B cell (primary cell): ENCODE data around the gene TLR8. TPM values are rescaled to one million over a fixed set of nuclear protein-coding genes. Genes with fewer than 3 reads are reported as not detected.

Source experiments
- ATAC-seq: fragments of 200-7000 bp; cut with Tn5 transposase; one replicate; pipeline ENCODE4 v1.10.0; 2021; ENCODE audit warnings: low read depth, mild to moderate bottlenecking, moderate number of reproducible peaks, moderate library complexity
- CTCF ChIA-PET: fragments of 350-600 bp; sonication (Branson Sonifier 250); formaldehyde crosslinking; loops from one replicate; lab custom pipeline; 2021; ENCODE audit warnings: antibody characterized with exemption, inconsistent platforms; lab: Charles Lee
- POLR2A ChIA-PET: fragments of 350-600 bp; sonication (Branson Sonifier 250); formaldehyde crosslinking; loops from one replicate; lab custom pipeline; 2021; ENCODE audit warnings: antibody characterized with exemption; lab: Charles Lee
- DNase-seq: peaks from one replicate; pipeline ENCODE4 v3.0.0; 2013
- H2AFZ ChIP-seq: 2 replicates; pipeline ENCODE4 v1.6.1; 2012; ENCODE audit warnings: mild to moderate bottlenecking, low read depth, low read length; ENCODE audit not compliant: insufficient read depth, poor library complexity, severe bottlenecking
- H3K27ac ChIP-seq, 2 donors: 1 replicate in 1 of 2; 2 replicates in 1 of 2; pipeline ENCODE4 v1.5.1; 2012 to 2013; ENCODE audit warnings: low read length in 2 of 2, mild to moderate bottlenecking in 2 of 2, moderate library complexity in 1 of 2
- H3K27me3 ChIP-seq, 4 experiments: fragments of 200-600 bp in 1 of 4; sonication (generic) in 1 of 4; replicated peaks in 1 of 4; 1 replicate in 2 of 4; 2 replicates in 2 of 4; pipeline versions ENCODE4 v1.6.1 to v1.7.0; 2013 to 2016; ENCODE audit warnings: low read length in 3 of 4, mild to moderate bottlenecking in 2 of 4, mixed read lengths in 1 of 4, moderate library complexity in 1 of 4; ENCODE audit not compliant: insufficient read depth in 4 of 4, control insufficient read depth in 3 of 4; ENCODE audit errors: control extremely low read depth in 1 of 4
- H3K36me3 ChIP-seq, 2 experiments: replicated peaks in 1 of 2; 1 replicate in 1 of 2; 2 replicates in 1 of 2; pipeline versions ENCODE4 v1.6.1 to v1.7.1; 2013; ENCODE audit warnings: low read length in 1 of 2; ENCODE audit not compliant: insufficient read depth in 2 of 2, control insufficient read depth in 1 of 2; ENCODE audit errors: control extremely low read depth in 1 of 2, extremely low read depth in 1 of 2
- H3K4me1 ChIP-seq, 2 donors: fragments of 200-600 bp in 1 of 2; sonication (generic) in 1 of 2; 1 replicate in 1 of 2; 2 replicates in 1 of 2; pipeline versions ENCODE4 v1.5.1 to v1.6.1; 2013 to 2017; ENCODE audit warnings: low read length in 2 of 2; ENCODE audit not compliant: control insufficient read depth in 2 of 2, insufficient read depth in 2 of 2
- H3K4me2 ChIP-seq: replicated peaks from 2 replicates; pipeline ENCODE3; 2012; ENCODE audit warnings: mild to moderate bottlenecking, low read depth, low read length; ENCODE audit not compliant: poor library complexity, severe bottlenecking
- H3K4me3 ChIP-seq, 5 experiments: fragments of 200-600 bp in 1 of 5; sonication (generic) in 1 of 5; 1 replicate in 3 of 5; 2 replicates in 2 of 5; pipeline versions ENCODE4 v1.5.1 to v1.7.0; 2011 to 2016; ENCODE audit warnings: low read length in 4 of 5, mild to moderate bottlenecking in 4 of 5, low read depth in 2 of 5, control low read depth in 1 of 5, moderate library complexity in 1 of 5; ENCODE audit not compliant: insufficient read depth in 1 of 5; ENCODE audit errors: control extremely low read depth in 1 of 5, extremely low read depth in 1 of 5
- H3K79me2 ChIP-seq: fragments of 200-600 bp; sonication (generic); one replicate; pipeline ENCODE4 v1.6.0; 2016; ENCODE audit warnings: low read length; ENCODE audit not compliant: control insufficient read depth, insufficient read depth
- H3K9ac ChIP-seq: fragments of 200-600 bp; sonication (generic); 2 replicates; pipeline ENCODE4 v1.6.1; 2017; ENCODE audit warnings: mild to moderate bottlenecking, low read length, moderate library complexity
- H3K9me3 ChIP-seq, 3 donors: one replicate each; pipeline versions ENCODE4 v1.6.1 to v1.7.1; 2013; ENCODE audit warnings: low read length in 2 of 3; ENCODE audit not compliant: control insufficient read depth in 2 of 3, insufficient read depth in 1 of 3; ENCODE audit errors: control extremely low read depth in 1 of 3
- H4K20me1 ChIP-seq: 2 replicates; pipeline ENCODE4 v1.6.0; 2012; ENCODE audit warnings: mild to moderate bottlenecking, low read length; ENCODE audit not compliant: insufficient read depth, control insufficient read depth, poor library complexity, severe bottlenecking
- H3K27ac Mint-ChIP-seq: one replicate; pipeline ENCODE4 v1.8.0; 2021; ENCODE audit warnings: mixed read lengths
- H3K27me3 Mint-ChIP-seq: one replicate; pipeline ENCODE4 v1.8.0; 2021; ENCODE audit warnings: mixed read lengths
- H3K4me1 Mint-ChIP-seq: one replicate; pipeline ENCODE4 v1.8.0; 2021; ENCODE audit warnings: mixed read lengths
- H3K4me3 Mint-ChIP-seq: one replicate; pipeline ENCODE4 v1.8.0; 2021; ENCODE audit warnings: mixed read lengths
- H3K9me3 Mint-ChIP-seq: one replicate; pipeline ENCODE4 v1.8.0; 2022; ENCODE audit warnings: mixed read lengths; ENCODE audit not compliant: insufficient read depth
- CTCF ChIP-seq: fragments of 200-600 bp; IDR thresholded peaks from one replicate; pipeline ENCODE4 v1.8.0; 2022; ENCODE audit warnings: antibody characterized with exemption, mild to moderate bottlenecking
- EZH2 ChIP-seq: IDR thresholded peaks from 2 replicates; pipeline ENCODE4 v1.6.1; 2012; ENCODE audit warnings: borderline replicate concordance, low read depth, mild to moderate bottlenecking, moderate library complexity, low read length; ENCODE audit not compliant: insufficient read depth, poor library complexity, severe bottlenecking
- WGBS: methylation state at CpG from one replicate; pipeline ENCODE4 v1.1.5; 2013; ENCODE audit warnings: missing lambda C conversion rate; ENCODE audit not compliant: insufficient coverage; 5-methylcytosine and 5-hydroxymethylcytosine counted together
- intact Hi-C: fragments of 100-400 bp; cut with micrococcal nuclease; formaldehyde crosslinking; loops from one replicate; pipeline ENCODE4 v1.10.0; 2022
- polyA plus RNA-seq: library from polyadenylated mRNA; depleted of rRNA; stranded (reverse); fragments of >200 nt; gene quantifications from 2 replicates; pipeline ENCODE4 v1.2.3, GENCODE V29; 2012
- total RNA-seq, 2 donors: library from RNA; stranded (reverse); fragments of 120-200 nt in 1 of 2; gene quantifications; 1 replicate in 1 of 2; 2 replicates in 1 of 2; pipeline versions ENCODE4 v1.2.3 to v1.2.4, GENCODE V29; 2013 to 2022

The TLR8 gene
- total and polyA plus RNA-seq, 2 donors (not counting 1 experiment from before 2014, with no cell fraction given): 0.19 to 0.39 TPM

- intact Hi-C loops: loop anchor here (2.0 to 10.0 kb wide), 2 partner anchors 24 to 46 kb away; partner anchors contain the start of gene TLR7
- H3K4me1 Mint-ChIP-seq: peaks cover 59% of the 10 kb centered on the region
- H3K9ac ChIP-seq: peak overlapping the region; percentile 38
- DNase-seq: peak; percentile 57
- ChIA-PET CTCF (interaction anchor here (0.6 to 9.0 kb wide), 7 partner anchors 10 to 119 kb away, joined by 3 to 159 read pairs (median 4); no protein-coding TSS in a partner anchor), POLR2A (no interaction called here)
- no peaks in the 10 kb centered on the region for H4K20me1 ChIP-seq
- H3K9me3 ChIP-seq: no peaks in the 10 kb centered on the region
- peaks cover 0 to 24% of the 10 kb centered on the region in 2 experiments for H3K36me3 ChIP-seq
- H3K9me3 Mint-ChIP-seq: no peaks in the 10 kb centered on the region
- peaks cover 4% of the 10 kb centered on the region for H3K79me2 ChIP-seq
- H3K4me3 ChIP-seq: peak overlapping the region in 2 of 5 experiments; percentile 7 to 31
- TF ChIP-seq EZH2: no peak
- no peak for TF ChIP-seq CTCF
- H3K4me2 ChIP-seq: peak overlapping the region; percentile 65
- no peaks in the 10 kb centered on the region for H3K27me3 Mint-ChIP-seq
- peak overlapping the region; percentile 94 for H3K27ac Mint-ChIP-seq
- ATAC-seq: peak; percentile 67
- H3K4me1 ChIP-seq: peaks cover 60 to 64% of the 10 kb centered on the region in 2 donors
- peak overlapping the region; percentile 60 to 71 for H3K27ac ChIP-seq
- H2AFZ ChIP-seq: no peak overlapping the region
- 0% methylated on average over 3 of the region's 5 CpGs for WGBS
- H3K27me3 ChIP-seq: no peaks in the 10 kb centered on the region
- H3K4me3 Mint-ChIP-seq: peak overlapping the region; percentile 80
Observed at GRCh38 chrX:12890467-12890866, 16.0 kb upstream of the TLR8 start.

- H3K27me3 Mint-ChIP-seq: no peaks in the 10 kb centered on the region
- ChIA-PET POLR2A (interaction anchor here (0.7 kb wide), 1 partner anchor 71 kb away, joined by 5 read pairs; no protein-coding TSS in a partner anchor), CTCF (interaction anchor here (0.6 to 9.0 kb wide), 7 partner anchors 9 to 119 kb away, joined by 3 to 159 read pairs (median 4); no protein-coding TSS in a partner anchor)
- DNase-seq (no peak), ATAC-seq (no peak)
- no peaks in the 10 kb centered on the region for H3K9me3 Mint-ChIP-seq
- H3K4me3 ChIP-seq: peak overlapping the region in 1 of 5 experiments; percentile 31
- peak overlapping the region; percentile 65 for H3K4me2 ChIP-seq
- peaks cover 60 to 64% of the 10 kb centered on the region in 2 donors for H3K4me1 ChIP-seq
- peak overlapping the region; percentile 38 for H3K9ac ChIP-seq
- H3K9me3 ChIP-seq: no peaks in the 10 kb centered on the region
- peaks cover 4% of the 10 kb centered on the region for H3K79me2 ChIP-seq
- H4K20me1 ChIP-seq: no peaks in the 10 kb centered on the region
- peaks cover 0 to 17% of the 10 kb centered on the region in 2 experiments for H3K36me3 ChIP-seq
- H3K27ac Mint-ChIP-seq: peak overlapping the region; percentile 94
- intact Hi-C loops: loop anchor here (2.0 to 10.0 kb wide), 2 partner anchors 24 to 46 kb away; partner anchors contain the start of gene TLR7
- peak overlapping the region; percentile 60 to 71 for H3K27ac ChIP-seq
- WGBS: no CpG with 5 or more reads among the region's 4 CpGs
- no peak overlapping the region for H2AFZ ChIP-seq
- no peak for TF ChIP-seq EZH2
- peaks cover 63% of the 10 kb centered on the region for H3K4me1 Mint-ChIP-seq
- no peaks in the 10 kb centered on the region for H3K27me3 ChIP-seq
- H3K4me3 Mint-ChIP-seq: peak overlapping the region; percentile 80
Observed at GRCh38 chrX:12891171-12891570, 15.2 kb upstream of the TLR8 start.
